ENCODE data around the gene IL10RB.
"Not testable (repeated sequence)": the region's sequence is repeated elsewhere in the genome, so short reads cannot be mapped to it uniquely, and the experiment has no call there.

IL10RB gene

DNA sequence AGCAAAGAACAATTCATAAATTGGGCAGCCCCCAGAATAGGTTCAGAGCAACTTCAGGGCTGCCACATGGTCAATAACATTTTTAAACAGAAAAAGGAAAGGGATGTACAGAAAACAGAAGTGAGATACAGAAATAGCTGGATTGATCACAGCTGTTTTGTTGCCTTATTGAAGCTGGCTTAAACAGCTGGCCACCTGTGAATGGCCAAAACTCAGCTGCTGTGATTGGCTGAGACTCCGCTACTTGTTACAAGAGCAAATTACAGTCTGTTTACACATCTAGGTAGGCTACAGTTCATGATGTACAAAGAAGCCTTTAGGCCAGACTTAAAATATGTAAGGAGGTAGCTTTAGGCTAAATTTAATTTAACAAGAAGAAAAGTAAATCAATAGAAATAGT lies 47.0 kb downstream of the IL10RB start:
- H3K4me3 ChIP-seq (ENCODE audit: low read length) = no peak overlapping the region
- TF ChIP-seq ZNF274 (IDR thresholded peaks at IDR 0.05; ENCODE audit: low read depth, low read length) = no peak

- H3K4me3 ChIP-seq (ENCODE audit: low read length) = no peak overlapping the region
- no peak for TF ChIP-seq ZNF274 (IDR thresholded peaks at IDR 0.05; ENCODE audit: low read depth, low read length)
Observed at GRCh38 chr21:33313611-33314010, 47.4 kb downstream of the IL10RB start.

- TF ChIP-seq ZNF274 (IDR thresholded peaks at IDR 0.05; ENCODE audit: low read depth, low read length) = no peak
- H3K4me3 ChIP-seq (ENCODE audit: low read length) = no peak overlapping the region
Observed at GRCh38 chr21:33314111-33314510, 47.9 kb downstream of the IL10RB start.

- TF ChIP-seq ZNF274 (IDR thresholded peaks at IDR 0.05; ENCODE audit: low read depth, low read length) = no peak
- H3K4me3 ChIP-seq (ENCODE audit: low read length) = no peak overlapping the region
Observed at GRCh38 chr21:33315946-33316710, 50.0 kb downstream of the IL10RB start.

DNA sequence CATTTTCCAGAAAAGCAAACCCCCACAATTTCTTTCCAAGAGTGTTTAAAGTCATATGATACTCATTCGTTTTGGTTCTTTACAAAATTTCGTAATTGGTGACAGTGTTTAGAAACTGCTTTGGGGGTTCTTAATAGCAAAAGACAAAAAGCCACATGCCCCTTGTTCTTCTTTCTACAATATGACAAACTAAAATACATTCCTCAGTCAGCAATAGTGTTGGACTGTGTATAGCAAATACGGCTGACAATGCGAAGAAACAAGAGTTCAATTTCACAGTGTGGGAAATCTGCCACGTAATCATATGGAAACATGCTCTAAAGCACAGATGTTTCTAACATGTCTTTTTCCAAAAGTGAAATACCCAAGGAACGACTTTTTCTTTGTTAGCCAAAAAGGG lies 51.0 kb downstream of the IL10RB start:
- TF ChIP-seq ZNF274 (IDR thresholded peaks at IDR 0.05; ENCODE audit: low read depth, low read length) = no peak
- no peak overlapping the region for H3K4me3 ChIP-seq (ENCODE audit: low read length)

DNA sequence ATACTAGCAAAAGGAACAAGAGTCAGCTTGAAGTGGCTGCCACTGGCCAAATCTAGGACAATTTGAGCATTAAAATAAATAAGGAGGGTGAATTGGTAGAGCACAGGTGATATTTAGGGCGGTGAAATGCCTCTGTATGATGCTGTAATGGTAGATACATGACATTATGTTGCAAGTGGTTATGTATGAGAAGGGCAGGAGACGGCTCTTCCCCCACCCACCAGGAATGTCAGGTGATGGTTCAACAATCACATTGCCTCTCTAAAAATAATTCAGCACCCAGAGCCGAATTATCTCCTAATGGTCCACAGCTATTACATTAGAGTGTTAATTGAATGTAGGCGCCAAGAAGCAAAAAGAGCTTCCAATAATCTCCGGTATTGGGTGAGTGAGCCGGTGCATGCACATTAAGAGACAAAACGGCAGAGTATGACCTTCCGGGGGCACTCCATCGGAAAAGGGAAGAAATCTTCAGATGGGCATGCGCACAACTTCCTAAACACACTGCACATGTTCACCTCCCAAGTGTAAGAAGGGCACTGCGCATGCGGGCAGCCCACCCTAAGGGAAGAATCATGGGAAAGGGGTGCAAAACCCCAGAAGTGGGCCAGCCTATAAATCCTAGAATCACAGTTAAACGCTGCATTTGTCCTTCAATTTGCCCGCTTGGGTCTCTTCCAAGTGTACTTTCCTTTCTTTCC lies 51.8 kb downstream of the IL10RB start:
- H3K4me3 ChIP-seq (ENCODE audit: low read length) = no peak overlapping the region
- TF ChIP-seq ZNF274 (IDR thresholded peaks at IDR 0.05; ENCODE audit: low read depth, low read length) = no peak

GRCh38 chr21:33321005-33321404 lies 54.8 kb downstream of the IL10RB start:
- H3K4me3 ChIP-seq (ENCODE audit: low read length) = not testable (repeated sequence)

DNA sequence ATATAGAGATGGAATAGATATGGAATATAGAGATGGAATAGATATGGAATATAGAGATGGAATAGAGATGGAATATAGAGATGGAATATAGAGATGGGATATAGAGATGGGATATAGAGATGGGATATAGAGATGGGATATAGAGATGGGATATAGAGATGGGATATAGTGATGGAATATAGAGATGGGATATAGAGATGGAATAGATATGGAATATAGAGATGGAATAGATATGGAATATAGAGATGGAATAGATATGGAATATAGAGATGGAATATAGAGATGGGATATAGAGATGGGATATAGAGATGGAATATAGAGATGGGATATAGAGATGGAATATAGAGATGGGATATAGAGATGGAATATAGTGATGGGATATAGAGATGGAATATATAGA lies 57.4 kb downstream of the IL10RB start:
- H3K4me3 ChIP-seq (ENCODE audit: low read length) = not testable (repeated sequence)

- H3K4me3 ChIP-seq (ENCODE audit: low read length) = peak within 1 kb of the TSS; percentile 82
- TF ChIP-seq ZNF274 (IDR thresholded peaks at IDR 0.05; ENCODE audit: low read depth, low read length) = no peak
Observed at GRCh38 chr21:33324291-33325221, 58.4 kb downstream of the IL10RB start, which contains the start of gene IFNAR1. Gene IFNAR1 (plus strand): TSS chr21:33324970. CDS start chr21:33325056, 86 bp downstream.

- TF ChIP-seq ZNF274 (IDR thresholded peaks at IDR 0.05; ENCODE audit: low read depth, low read length) = no peak
- H3K4me3 ChIP-seq (ENCODE audit: low read length) = peak overlapping the region; percentile 82
Observed at GRCh38 chr21:33325222-33326067, 59.3 kb downstream of the IL10RB start.

GRCh38 chr21:33327326-33327725 lies 61.2 kb downstream of the IL10RB start:
- no peak for TF ChIP-seq ZNF274 (IDR thresholded peaks at IDR 0.05; ENCODE audit: low read depth, low read length)
- H3K4me3 ChIP-seq (ENCODE audit: low read length) = no peak overlapping the region

- no peak for TF ChIP-seq ZNF274 (IDR thresholded peaks at IDR 0.05; ENCODE audit: low read depth, low read length)
- H3K4me3 ChIP-seq (ENCODE audit: low read length) = no peak overlapping the region
Observed at GRCh38 chr21:33327792-33328433, 61.7 kb downstream of the IL10RB start.

- no peak for TF ChIP-seq ZNF274 (IDR thresholded peaks at IDR 0.05; ENCODE audit: low read depth, low read length)
- no peak overlapping the region for H3K4me3 ChIP-seq (ENCODE audit: low read length)
Observed at GRCh38 chr21:33330726-33331125, 64.6 kb downstream of the IL10RB start.
